K562 (cell line): ENCODE measurements around the gene NET1. TPM values are rescaled to one million over a fixed set of nuclear protein-coding genes. Genes with fewer than 3 reads are reported as not detected.
A peak's percentile ranks its signal among the peaks of the same experiment; 100 is the strongest.

Experiments
- ATAC-seq: fragments of 200-7000 bp; cut with Tn5 transposase; 3 replicates; pipeline ENCODE4 v1.9.1; 2020; ENCODE audit warnings: moderate library complexity
- BruUV-seq: library from RNA; stranded (reverse); fragments of 400-500 nt; replicated peaks from 2 replicates; lab custom pipeline; 2021; lab: Mats Ljungman, UMichigan
- CTCF ChIA-PET: fragments of 300-600 bp; formaldehyde crosslinking; extraction: SDS; loops from one replicate; lab custom pipeline; 2021; ENCODE audit warnings: low intra/inter-chr PET ratio; lab: Yijun Ruan, JAX
- POLR2A ChIA-PET: fragments of 300-600, 350-650 bp; sonication (Branson Sonifier 250); formaldehyde crosslinking; extraction: SDS; loops from one replicate; lab custom pipeline; 2021; ENCODE audit warnings: antibody characterized with exemption, inconsistent platforms; lab: Yijun Ruan, JAX
- DNase-seq, 4 experiments: peaks; one replicate each; pipeline versions ENCODE4 v3.0.0 to v3.0.0-alpha.2; 2011 to 2018; ENCODE audit warnings: low spot score in 3 of 4, mixed read lengths in 3 of 4; ENCODE audit errors: extremely low read depth in 1 of 4
- FAIRE-seq: peaks from 2 replicates; lab custom pipeline; 2011; peaks lifted over from hg19 to GRCh38; lab: Jason Lieb, UNC
- H2AFZ ChIP-seq: 2 replicates; pipeline ENCODE4 v1.6.0; 2011; ENCODE audit warnings: low read depth, low read length, control low read depth, inconsistent platforms
- H3K27ac ChIP-seq: fragments of 200-600 bp; 3 replicates; pipeline ENCODE4 v1.8.0; 2011; ENCODE audit warnings: low read depth, mild to moderate bottlenecking, control low read depth, inconsistent platforms, low read length, moderate library complexity, mixed read lengths; ENCODE audit errors: extremely low read depth
- H3K27me3 ChIP-seq, 2 experiments: fragments of 300-600 bp in 1 of 2; 2 replicates in 1 of 2; 3 replicates in 1 of 2; pipeline versions ENCODE4 v1.6.0 to v1.8.0; 2011; ENCODE audit warnings: inconsistent platforms in 2 of 2, low read length in 2 of 2, mild to moderate bottlenecking in 1 of 2, mixed read lengths in 1 of 2, moderate library complexity in 1 of 2; ENCODE audit not compliant: control insufficient read depth in 2 of 2, insufficient read depth in 2 of 2
- H3K36me3 ChIP-seq: fragments of 300-600 bp; 3 replicates; pipeline ENCODE4 v1.8.0; 2011; ENCODE audit warnings: mild to moderate bottlenecking, low read length, inconsistent platforms; ENCODE audit not compliant: control insufficient read depth, insufficient read depth
- H3K4me1 ChIP-seq, 2 experiments: fragments of 200-600 bp in 1 of 2; replicated peaks in 1 of 2; 2 replicates in 1 of 2; 3 replicates in 1 of 2; pipeline versions ENCODE4 v1.5.1 to v1.8.0; 2011; ENCODE audit warnings: inconsistent platforms in 2 of 2, low read length in 2 of 2, mild to moderate bottlenecking in 1 of 2, mixed read lengths in 1 of 2, moderate library complexity in 1 of 2; ENCODE audit not compliant: control insufficient read depth in 2 of 2, insufficient read depth in 2 of 2
- H3K4me2 ChIP-seq: 2 replicates; pipeline ENCODE4 v1.6.1; 2011; ENCODE audit warnings: low read length, control low read depth, inconsistent platforms, mixed read lengths; ENCODE audit not compliant: insufficient read depth
- H3K4me3 ChIP-seq: fragments of 200-600 bp; sonication (generic), shearing (Covaris generic); 2 replicates; pipeline ENCODE4 v1.5.1; 2016; ENCODE audit warnings: control low read depth, inconsistent platforms
- H3K79me2 ChIP-seq: fragments of 200-600 bp; 3 replicates; pipeline ENCODE4 v1.8.0; 2011; ENCODE audit warnings: low read length, inconsistent platforms; ENCODE audit not compliant: control insufficient read depth, insufficient read depth
- H3K9ac ChIP-seq, 2 experiments: 2 replicates each; pipeline versions ENCODE4 v1.6.0 to v1.6.1; 2011; ENCODE audit warnings: low read depth in 2 of 2, low read length in 2 of 2, control low read depth in 1 of 2, inconsistent platforms in 1 of 2, mild to moderate bottlenecking in 1 of 2, mixed read lengths in 1 of 2; ENCODE audit not compliant: insufficient read depth in 1 of 2
- H3K9me1 ChIP-seq: one replicate; pipeline ENCODE4 v1.6.0; 2011; ENCODE audit warnings: inconsistent platforms, mild to moderate bottlenecking, low read length, moderate library complexity; ENCODE audit not compliant: control insufficient read depth, insufficient read depth
- H3K9me3 ChIP-seq: replicated peaks from 2 replicates; pipeline ENCODE4 v1.5.1; 2011; ENCODE audit warnings: low read depth, low read length, inconsistent platforms; ENCODE audit not compliant: control insufficient read depth, insufficient read depth
- H4K20me1 ChIP-seq: replicated peaks from 2 replicates; pipeline ENCODE4 v1.6.1; 2011; ENCODE audit warnings: low read length, inconsistent platforms, mixed read lengths; ENCODE audit not compliant: control insufficient read depth, insufficient read depth
- EP300 ChIP-seq: IDR thresholded peaks from 2 replicates; pipeline ENCODE4 v1.6.1; 2012; ENCODE audit warnings: low read length, improper control_type of control experiment
- IFI16 ChIP-seq: fragments of 250-450 bp; sonication (Bioruptor Pico); IDR thresholded peaks from 2 replicates; pipeline ENCODE4 v2.1.2; 2022; ENCODE audit warnings: mild to moderate bottlenecking, inconsistent platforms
- RAD51 ChIP-seq: fragments of 450-650 bp; IDR thresholded peaks from 2 replicates; pipeline ENCODE4 v1.7.1; 2016; ENCODE audit warnings: low read depth, mild to moderate bottlenecking, borderline replicate concordance
- RBM22 ChIP-seq: fragments of 200-400 bp; formaldehyde crosslinking; IDR thresholded peaks from 2 replicates; pipeline ENCODE4 v1.6.1; 2018; ENCODE audit warnings: low read length, low read depth; ENCODE audit not compliant: poor library complexity, severe bottlenecking
- ZC3H4 ChIP-seq: sonication (generic); formaldehyde crosslinking; IDR thresholded peaks from 2 replicates; pipeline ENCODE4 v1.9.0; 2021; ENCODE audit warnings: missing genetic modification reagents, borderline replicate concordance
- ZNF445 ChIP-seq: fragments of 250-450 bp; sonication (Bioruptor Pico); IDR thresholded peaks from 2 replicates; pipeline ENCODE4 v1.4.0; 2020; ENCODE audit warnings: low read depth, mild to moderate bottlenecking, moderate library complexity
- WGBS: fragments of 100-300 bp; shearing (Covaris generic); methylation state at CpG from one replicate; pipeline ENCODE4 v1.1.6; 2016; ENCODE audit warnings: low coverage, mixed read lengths; ENCODE audit not compliant: insufficient coverage; ENCODE audit errors: missing lambda C conversion rate; 5-methylcytosine and 5-hydroxymethylcytosine counted together
- in situ Hi-C: fragments of 300-500 bp; cut with MboI; formaldehyde crosslinking; loops from 4 replicates; pipeline ENCODE4 v1.15.0; 2018; ENCODE audit warnings: inconsistent platforms, mixed read lengths
- intact Hi-C: fragments of 100-400 bp; cut with micrococcal nuclease; formaldehyde crosslinking; loops from 2 replicates; pipeline ENCODE4 v1.14.2; 2022
- polyA plus RNA-seq, 8 experiments: library from polyadenylated mRNA; depleted of rRNA in 4 of 8; stranded (reverse) in 5 of 8; unstranded in 3 of 8; fragments of >200 nt; fragmentation: Nextera tagmentation in 2 of 8; fragmentation: Illumina TruSeq in 1 of 8; extraction: Ambion mirVana in 2 of 8; extraction: Trizol in 1 of 8; gene quantifications; 2 replicates each; pipeline versions ENCODE4 v1.2.1 to v1.2.3, GENCODE V29; 2011 to 2014; ENCODE audit warnings: inconsistent platforms in 1 of 8, missing spikeins in 1 of 8
- total RNA-seq, 7 experiments: library from RNA; depleted of rRNA in 6 of 7; stranded (reverse); fragments of >200 nt in 6 of 7; fragmentation: Illumina TruSeq in 2 of 7; extraction: Trizol in 2 of 7; gene quantifications; 2 replicates each; pipeline versions ENCODE4 v1.2.1 to v1.2.3, GENCODE V29; 2011 to 2021; ENCODE audit warnings: low replicate concordance in 1 of 7
- TF ChIP-seq, protein P1 (sequence below): sonication (generic); formaldehyde crosslinking; IDR thresholded peaks from 2 replicates; pipeline ENCODE4 v1.8.0; 2022; ENCODE audit warnings: mild to moderate bottlenecking, low read depth, missing genetic modification reagents

The NET1 gene
- total and polyA plus RNA-seq, 9 of the 15 experiments (the other 6 are each of a cell fraction or from before 2014, with no cell fraction given): 47.4 to 258 (median 106) TPM

DNA sequence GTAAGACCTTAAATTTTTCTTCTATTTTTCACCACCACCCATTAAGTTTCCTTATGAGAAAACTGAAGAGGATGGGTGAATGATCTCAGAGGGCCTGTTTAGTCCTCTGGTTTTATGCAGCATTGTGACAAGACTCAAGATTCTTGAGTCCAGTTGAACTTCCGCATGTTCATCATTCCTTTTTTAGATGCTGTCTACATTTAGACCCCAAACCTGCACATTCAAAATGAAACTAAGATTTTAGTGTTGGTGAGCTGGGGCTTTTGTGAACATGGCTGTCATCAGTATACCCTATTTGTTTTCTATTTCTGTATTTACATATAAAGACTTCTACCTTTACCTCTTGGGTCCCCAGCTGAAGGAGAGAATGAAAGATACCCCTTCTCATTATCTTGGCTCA is 31.1 kb downstream of the NET1 start:
- no peak overlapping the region for H2AFZ ChIP-seq
- H4K20me1 ChIP-seq: no peaks in the 10 kb centered on the region
- in situ Hi-C loops (loop anchor here (5.0 kb wide), 1 partner anchor 179 kb away; no protein-coding TSS in a partner anchor), intact Hi-C loops (loop anchor here (1.0 to 5.0 kb wide), 2 partner anchors 164 to 180 kb away; no protein-coding TSS in a partner anchor)
- WGBS: 100% methylated on average over 1 of the region's 1 CpG
- peaks cover 50% of the 10 kb centered on the region; the same call in 2 of the 3 replicates for H3K36me3 ChIP-seq
- ChIA-PET CTCF (interaction anchor here (3.3 kb wide), 1 partner anchor 180 kb away, joined by 34 read pairs; no protein-coding TSS in a partner anchor), POLR2A (interaction anchor here (0.9 to 2.0 kb wide), 3 partner anchors 19 to 260 kb away, joined by 3 to 4 read pairs (median 3); no protein-coding TSS in a partner anchor)
- no peaks in the 10 kb centered on the region for H3K9me3 ChIP-seq
- ATAC-seq: no peak
- H3K4me2 ChIP-seq: no peak overlapping the region
- no TSS peak for BruUV-seq
- H3K4me3 ChIP-seq: no peak overlapping the region
- H3K9ac ChIP-seq: no peak overlapping the region
- H3K27ac ChIP-seq: no peak overlapping the region
- 0 out of 2 replicates have a peak, but pooled peaks have one; percentile 11 for TF ChIP-seq EP300
- TF ChIP-seq RAD51: no peak
- H3K27me3 ChIP-seq: no peaks in the 10 kb centered on the region
- no peaks in the 10 kb centered on the region for H3K9me1 ChIP-seq
- DNase-seq: no peak
- H3K79me2 ChIP-seq: peaks cover 78% of the 10 kb centered on the region
- H3K4me1 ChIP-seq: peaks cover 4 to 14% of the 10 kb centered on the region in 2 experiments; a peak in 3 of 5 replicates
- FAIRE-seq: no peak

DNA sequence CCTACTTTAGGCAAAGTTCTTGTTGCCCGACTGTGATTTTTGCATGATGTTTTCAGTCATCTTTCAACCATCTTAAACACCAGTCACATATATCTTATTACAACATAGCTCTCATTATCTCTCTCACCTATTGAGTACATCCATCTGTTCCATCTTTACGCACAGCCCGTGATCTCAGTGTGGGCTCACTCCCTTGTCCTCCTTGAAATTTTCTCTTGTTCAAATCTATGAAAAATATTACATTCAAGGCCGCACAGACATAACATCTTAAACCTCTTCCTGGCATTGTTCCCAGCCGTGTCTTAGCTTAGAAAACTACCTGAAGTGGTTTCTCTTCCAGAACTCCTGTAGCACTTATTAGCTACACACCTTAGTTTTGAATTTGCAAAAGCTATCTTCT is 32.6 kb downstream of the NET1 start:
- no peak for FAIRE-seq

More for the DNA sequence above, 32.6 kb downstream of the NET1 start:
- WGBS: 74% methylated on average over 5 of the region's 5 CpGs
- Histone ChIP-seq H3K27me3 (no peaks in the 10 kb centered on the region), H3K79me2 (peaks cover 87% of the 10 kb centered on the region), H3K4me3 (no peak overlapping the region), H3K9ac (no peak overlapping the region), H2AFZ (no peak overlapping the region), H4K20me1 (no peaks in the 10 kb centered on the region), H3K36me3 (peaks cover 46% of the 10 kb centered on the region; the same call in 2 of the 3 replicates), H3K9me3 (no peaks in the 10 kb centered on the region), H3K4me1 (peaks cover 4 to 14% of the 10 kb centered on the region in 2 experiments; a peak in 4 of 5 replicates), H3K4me2 (no peak overlapping the region), H3K9me1 (no peaks in the 10 kb centered on the region), H3K27ac (no peak overlapping the region)
- no TSS peak for BruUV-seq
- ATAC-seq (no peak), DNase-seq (no peak)
- intact Hi-C loops (no loop called here), in situ Hi-C loops (no loop called here)
- TF ChIP-seq IFI16 (CRISPR knock-in tag) (no peak), ZC3H4 (CRISPR knock-in tag) (no peak), RBM22 (no peak), ZNF445 (CRISPR knock-in tag) (no peak)
- TF ChIP-seq, protein P1, sequence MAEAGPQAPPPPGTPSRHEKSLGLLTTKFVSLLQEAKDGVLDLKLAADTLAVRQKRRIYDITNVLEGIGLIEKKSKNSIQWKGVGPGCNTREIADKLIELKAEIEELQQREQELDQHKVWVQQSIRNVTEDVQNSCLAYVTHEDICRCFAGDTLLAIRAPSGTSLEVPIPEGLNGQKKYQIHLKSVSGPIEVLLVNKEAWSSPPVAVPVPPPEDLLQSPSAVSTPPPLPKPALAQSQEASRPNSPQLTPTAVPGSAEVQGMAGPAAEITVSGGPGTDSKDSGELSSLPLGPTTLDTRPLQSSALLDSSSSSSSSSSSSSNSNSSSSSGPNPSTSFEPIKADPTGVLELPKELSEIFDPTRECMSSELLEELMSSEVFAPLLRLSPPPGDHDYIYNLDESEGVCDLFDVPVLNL (CRISPR knock-in tag): no peak
- ChIA-PET POLR2A (interaction anchor here (0.5 to 2.0 kb wide), 7 partner anchors 11 to 1957 kb away, joined by 3 to 6 read pairs (median 3); no protein-coding TSS in a partner anchor), CTCF (no interaction called here)
